SK-N-SH treated with all-trans-retinoic acid at 6 μM for 48 hours (cell line): ENCODE results near the gene PRSS33.

Source experiments
- ATAC-seq: fragments of 200-7000 bp; cut with Tn5 transposase; 3 replicates; pipeline ENCODE4 v1.9.1; 2020; ENCODE audit warnings: mild to moderate bottlenecking, moderate library complexity
- ARNTL ChIP-seq: fragments of 450-650 bp; formaldehyde crosslinking; IDR thresholded peaks from 2 replicates; pipeline ENCODE4 v1.5.0; 2020; ENCODE audit warnings: low read depth, mild to moderate bottlenecking, moderate library complexity, borderline replicate concordance
- BACH2 ChIP-seq: fragments of 250-450 bp; sonication (Bioruptor Pico); IDR thresholded peaks from 2 replicates; pipeline ENCODE4 v1.9.0; 2021; ENCODE audit warnings: mild to moderate bottlenecking, borderline replicate concordance
- CSDC2 ChIP-seq: fragments of 250-450 bp; sonication (Bioruptor Pico); IDR thresholded peaks from 2 replicates; pipeline ENCODE4 v1.5.0; 2020; ENCODE audit warnings: mild to moderate bottlenecking, moderate library complexity
- ESRRG ChIP-seq: fragments of 250-450 bp; sonication (Bioruptor Pico); IDR thresholded peaks from 2 replicates; pipeline ENCODE4 v1.6.1; 2021; ENCODE audit warnings: mild to moderate bottlenecking
- GLIS3 ChIP-seq: fragments of 250-450 bp; sonication (Bioruptor Pico); IDR thresholded peaks from 2 replicates; pipeline ENCODE4 v1.5.0; 2020; ENCODE audit warnings: mild to moderate bottlenecking, moderate library complexity
- ISL1 ChIP-seq: fragments of 250-450 bp; sonication (Bioruptor Pico); IDR thresholded peaks from 2 replicates; pipeline ENCODE4 v2.1.2; 2022; ENCODE audit warnings: mild to moderate bottlenecking, moderate library complexity
- OSR1 ChIP-seq: fragments of 250-450 bp; sonication (Bioruptor Pico); IDR thresholded peaks from 2 replicates; pipeline ENCODE4 v1.8.0; 2022; ENCODE audit warnings: moderate library complexity, mild to moderate bottlenecking, inconsistent platforms
- RARB ChIP-seq: fragments of 250-450 bp; sonication (Bioruptor Pico); IDR thresholded peaks from 2 replicates; pipeline ENCODE4 v1.8.0; 2021; ENCODE audit warnings: mild to moderate bottlenecking, moderate library complexity
- SNAI2 ChIP-seq: fragments of 250-450 bp; sonication (Bioruptor Pico); IDR thresholded peaks from 2 replicates; pipeline ENCODE4 v1.5.0; 2020; ENCODE audit warnings: mild to moderate bottlenecking, moderate library complexity
- TOX ChIP-seq: fragments of 250-450 bp; sonication (Bioruptor Pico); IDR thresholded peaks from 2 replicates; pipeline ENCODE4 v1.8.0; 2021; ENCODE audit warnings: mild to moderate bottlenecking, moderate library complexity, borderline replicate concordance
- ZC3H10 ChIP-seq: fragments of 250-450 bp; sonication (Bioruptor Pico); IDR thresholded peaks from 2 replicates; pipeline ENCODE4 v1.5.1; 2021; ENCODE audit warnings: mild to moderate bottlenecking, moderate library complexity
- ZFP3 ChIP-seq: fragments of 250-450 bp; sonication (Bioruptor Pico); IDR thresholded peaks from 2 replicates; pipeline ENCODE4 v1.5.0; 2020; ENCODE audit warnings: mild to moderate bottlenecking, moderate library complexity
- ZFP30 ChIP-seq: fragments of 450-650 bp; formaldehyde crosslinking; IDR thresholded peaks from 2 replicates; pipeline ENCODE4 v1.5.0; 2022; ENCODE audit warnings: mild to moderate bottlenecking, moderate library complexity
- ZNF565 ChIP-seq: fragments of 450-650 bp; formaldehyde crosslinking; conservative IDR thresholded peaks from 2 replicates; pipeline ENCODE4 v1.5.0; 2020; ENCODE audit warnings: low read depth, mild to moderate bottlenecking, moderate library complexity
- ZNF70 ChIP-seq: fragments of 450-650 bp; formaldehyde crosslinking; IDR thresholded peaks from 2 replicates; pipeline ENCODE4 v1.5.0; 2020; ENCODE audit warnings: mild to moderate bottlenecking, moderate library complexity
- TF ChIP-seq, protein P1 (sequence below): fragments of 250-450 bp; sonication (Bioruptor Pico); IDR thresholded peaks from 2 replicates; pipeline ENCODE4 v1.5.1; 2020; ENCODE audit warnings: low read depth, mild to moderate bottlenecking, moderate library complexity
- TF ChIP-seq, protein P2 (sequence below): fragments of 250-450 bp; sonication (Bioruptor Pico); IDR thresholded peaks from 2 replicates; pipeline ENCODE4 v1.5.1; 2021; ENCODE audit warnings: mild to moderate bottlenecking, moderate library complexity
- TF ChIP-seq, protein P3 (sequence below): fragments of 250-450 bp; sonication (Bioruptor Pico); IDR thresholded peaks from 2 replicates; pipeline ENCODE4 v1.8.0; 2021; ENCODE audit warnings: low read depth, mild to moderate bottlenecking, moderate library complexity, borderline replicate concordance
- TF ChIP-seq, protein P4 (sequence below): fragments of 250-450 bp; sonication (Bioruptor Pico); IDR thresholded peaks from 2 replicates; pipeline ENCODE4 v1.8.0; 2020; ENCODE audit warnings: mild to moderate bottlenecking, moderate library complexity, borderline replicate concordance

The PRSS33 gene

DNA sequence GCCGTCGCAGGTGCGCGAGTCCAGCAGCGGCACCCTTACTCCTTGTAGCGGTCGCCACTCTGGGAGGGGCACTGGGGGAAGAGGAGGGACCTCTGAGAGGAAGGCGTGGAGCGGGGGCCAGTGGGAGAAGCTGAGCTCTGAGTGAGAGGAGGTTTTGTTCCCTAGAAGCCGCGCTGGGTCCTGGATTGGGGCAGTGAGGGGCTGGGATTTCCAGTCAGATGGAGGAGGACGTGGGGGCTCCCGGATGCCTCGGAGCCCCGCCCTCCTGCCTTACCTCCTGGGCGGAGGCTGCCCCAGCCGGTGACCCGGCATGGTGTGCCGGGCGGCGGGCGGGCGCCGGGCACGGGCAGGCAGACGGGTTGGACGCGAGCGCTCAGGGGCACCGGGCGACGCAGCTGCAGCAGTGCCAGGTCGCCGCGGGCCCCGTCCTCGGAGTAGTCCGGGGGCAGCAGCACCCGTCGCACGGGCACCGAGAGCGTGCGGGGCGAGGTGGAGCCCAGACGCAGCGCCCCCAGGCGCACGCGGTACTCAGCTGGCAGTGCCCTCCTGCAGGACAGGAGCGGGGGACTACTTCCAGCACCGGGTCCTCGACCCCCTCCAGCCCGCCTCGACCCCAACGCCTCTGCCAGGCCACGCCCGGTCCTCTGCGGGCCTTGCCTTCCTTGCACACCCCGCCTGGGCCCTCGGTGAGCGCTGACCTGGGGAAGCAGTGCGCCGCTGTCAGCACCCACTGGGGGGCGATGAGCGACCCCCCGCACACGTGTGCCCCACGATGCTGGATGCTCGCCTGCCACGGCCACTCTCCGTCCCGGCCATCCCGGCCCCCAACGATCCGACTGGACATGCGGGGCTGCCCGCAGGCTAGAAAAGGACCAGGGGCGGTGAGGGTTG lies 2.0 kb downstream of the PRSS33 start (continued):
- TF ChIP-seq, protein P1, sequence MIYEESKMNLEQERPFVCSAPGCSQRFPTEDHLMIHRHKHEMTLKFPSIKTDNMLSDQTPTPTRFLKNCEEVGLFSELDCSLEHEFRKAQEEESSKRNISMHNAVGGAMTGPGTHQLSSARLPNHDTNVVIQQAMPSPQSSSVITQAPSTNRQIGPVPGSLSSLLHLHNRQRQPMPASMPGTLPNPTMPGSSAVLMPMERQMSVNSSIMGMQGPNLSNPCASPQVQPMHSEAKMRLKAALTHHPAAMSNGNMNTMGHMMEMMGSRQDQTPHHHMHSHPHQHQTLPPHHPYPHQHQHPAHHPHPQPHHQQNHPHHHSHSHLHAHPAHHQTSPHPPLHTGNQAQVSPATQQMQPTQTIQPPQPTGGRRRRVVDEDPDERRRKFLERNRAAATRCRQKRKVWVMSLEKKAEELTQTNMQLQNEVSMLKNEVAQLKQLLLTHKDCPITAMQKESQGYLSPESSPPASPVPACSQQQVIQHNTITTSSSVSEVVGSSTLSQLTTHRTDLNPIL (CRISPR knock-in tag) = no peak
- TF ChIP-seq ZNF70 (CRISPR knock-in tag) (no peak), ZNF565 (CRISPR knock-in tag) (no peak), OSR1 (CRISPR knock-in tag) (no peak), SNAI2 (CRISPR knock-in tag) (no peak), RARB (CRISPR knock-in tag) (no peak), ZC3H10 (no peak)
- TF ChIP-seq, protein P2, sequence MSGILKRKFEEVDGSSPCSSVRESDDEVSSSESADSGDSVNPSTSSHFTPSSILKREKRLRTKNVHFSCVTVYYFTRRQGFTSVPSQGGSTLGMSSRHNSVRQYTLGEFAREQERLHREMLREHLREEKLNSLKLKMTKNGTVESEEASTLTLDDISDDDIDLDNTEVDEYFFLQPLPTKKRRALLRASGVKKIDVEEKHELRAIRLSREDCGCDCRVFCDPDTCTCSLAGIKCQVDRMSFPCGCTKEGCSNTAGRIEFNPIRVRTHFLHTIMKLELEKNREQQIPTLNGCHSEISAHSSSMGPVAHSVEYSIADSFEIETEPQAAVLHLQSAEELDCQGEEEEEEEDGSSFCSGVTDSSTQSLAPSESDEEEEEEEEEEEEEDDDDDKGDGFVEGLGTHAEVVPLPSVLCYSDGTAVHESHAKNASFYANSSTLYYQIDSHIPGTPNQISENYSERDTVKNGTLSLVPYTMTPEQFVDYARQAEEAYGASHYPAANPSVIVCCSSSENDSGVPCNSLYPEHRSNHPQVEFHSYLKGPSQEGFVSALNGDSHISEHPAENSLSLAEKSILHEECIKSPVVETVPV (CRISPR knock-in tag) = no peak

DNA sequence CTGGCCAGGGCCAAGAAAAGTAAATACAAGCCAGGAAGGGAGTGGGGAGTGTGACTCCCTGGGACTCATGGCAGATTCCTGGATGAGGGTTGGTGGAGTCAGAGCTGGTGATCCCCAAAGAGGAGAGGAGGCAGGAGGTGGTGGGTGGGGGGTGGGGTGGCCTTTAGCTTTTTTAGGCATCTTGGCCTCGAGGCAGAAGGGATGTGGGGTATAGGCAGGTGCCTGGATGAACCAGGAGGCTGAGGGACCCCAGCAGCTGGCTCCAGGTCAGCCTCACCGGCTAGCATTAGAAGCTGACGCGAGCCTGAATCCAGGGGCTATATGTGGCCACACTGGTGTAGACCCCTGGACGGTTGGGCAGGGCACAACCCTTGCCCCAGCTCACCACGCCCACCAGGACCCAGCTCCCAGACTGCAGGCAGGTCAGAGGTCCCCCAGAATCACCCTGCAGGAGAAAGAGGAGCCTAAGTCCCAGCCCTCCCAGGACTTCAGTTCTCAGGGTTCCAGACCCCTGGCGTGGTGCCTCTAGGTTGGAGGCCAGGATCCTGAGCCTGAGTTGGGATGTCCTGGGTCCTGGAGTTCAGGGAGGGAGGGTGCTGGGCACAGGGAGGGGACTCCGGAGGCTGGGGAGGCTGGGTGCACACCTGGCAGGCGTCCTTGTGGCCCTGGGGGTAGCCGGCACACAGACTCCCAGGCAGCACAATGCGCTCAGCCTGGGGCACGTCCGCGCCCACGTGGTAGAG lies 2.8 kb downstream of the PRSS33 start:
- TF ChIP-seq ZNF565 (CRISPR knock-in tag) (no peak), CSDC2 (CRISPR knock-in tag) (no peak), ARNTL (CRISPR knock-in tag) (no peak), OSR1 (CRISPR knock-in tag) (no peak), ISL1 (CRISPR knock-in tag) (no peak), ZC3H10 (no peak), ZFP30 (CRISPR knock-in tag) (no peak), RARB (CRISPR knock-in tag) (no peak), SNAI2 (CRISPR knock-in tag) (no peak), ZFP3 (CRISPR knock-in tag) (no peak)
- TF ChIP-seq, protein P3, sequence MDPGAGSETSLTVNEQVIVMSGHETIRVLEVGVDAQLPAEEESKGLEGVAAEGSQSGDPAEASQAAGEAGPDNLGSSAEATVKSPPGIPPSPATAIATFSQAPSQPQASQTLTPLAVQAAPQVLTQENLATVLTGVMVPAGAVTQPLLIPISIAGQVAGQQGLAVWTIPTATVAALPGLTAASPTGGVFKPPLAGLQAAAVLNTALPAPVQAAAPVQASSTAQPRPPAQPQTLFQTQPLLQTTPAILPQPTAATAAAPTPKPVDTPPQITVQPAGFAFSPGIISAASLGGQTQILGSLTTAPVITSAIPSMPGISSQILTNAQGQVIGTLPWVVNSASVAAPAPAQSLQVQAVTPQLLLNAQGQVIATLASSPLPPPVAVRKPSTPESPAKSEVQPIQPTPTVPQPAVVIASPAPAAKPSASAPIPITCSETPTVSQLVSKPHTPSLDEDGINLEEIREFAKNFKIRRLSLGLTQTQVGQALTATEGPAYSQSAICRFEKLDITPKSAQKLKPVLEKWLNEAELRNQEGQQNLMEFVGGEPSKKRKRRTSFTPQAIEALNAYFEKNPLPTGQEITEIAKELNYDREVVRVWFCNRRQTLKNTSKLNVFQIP (CRISPR knock-in tag) = no peak
- TF ChIP-seq, protein P4, sequence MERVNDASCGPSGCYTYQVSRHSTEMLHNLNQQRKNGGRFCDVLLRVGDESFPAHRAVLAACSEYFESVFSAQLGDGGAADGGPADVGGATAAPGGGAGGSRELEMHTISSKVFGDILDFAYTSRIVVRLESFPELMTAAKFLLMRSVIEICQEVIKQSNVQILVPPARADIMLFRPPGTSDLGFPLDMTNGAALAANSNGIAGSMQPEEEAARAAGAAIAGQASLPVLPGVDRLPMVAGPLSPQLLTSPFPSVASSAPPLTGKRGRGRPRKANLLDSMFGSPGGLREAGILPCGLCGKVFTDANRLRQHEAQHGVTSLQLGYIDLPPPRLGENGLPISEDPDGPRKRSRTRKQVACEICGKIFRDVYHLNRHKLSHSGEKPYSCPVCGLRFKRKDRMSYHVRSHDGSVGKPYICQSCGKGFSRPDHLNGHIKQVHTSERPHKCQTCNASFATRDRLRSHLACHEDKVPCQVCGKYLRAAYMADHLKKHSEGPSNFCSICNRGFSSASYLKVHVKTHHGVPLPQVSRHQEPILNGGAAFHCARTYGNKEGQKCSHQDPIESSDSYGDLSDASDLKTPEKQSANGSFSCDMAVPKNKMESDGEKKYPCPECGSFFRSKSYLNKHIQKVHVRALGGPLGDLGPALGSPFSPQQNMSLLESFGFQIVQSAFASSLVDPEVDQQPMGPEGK = no peak
- TF ChIP-seq, protein P1 (CRISPR knock-in tag) = no peak
- TF ChIP-seq, protein P2 (CRISPR knock-in tag) = no peak
- no peak for ATAC-seq

DNA sequence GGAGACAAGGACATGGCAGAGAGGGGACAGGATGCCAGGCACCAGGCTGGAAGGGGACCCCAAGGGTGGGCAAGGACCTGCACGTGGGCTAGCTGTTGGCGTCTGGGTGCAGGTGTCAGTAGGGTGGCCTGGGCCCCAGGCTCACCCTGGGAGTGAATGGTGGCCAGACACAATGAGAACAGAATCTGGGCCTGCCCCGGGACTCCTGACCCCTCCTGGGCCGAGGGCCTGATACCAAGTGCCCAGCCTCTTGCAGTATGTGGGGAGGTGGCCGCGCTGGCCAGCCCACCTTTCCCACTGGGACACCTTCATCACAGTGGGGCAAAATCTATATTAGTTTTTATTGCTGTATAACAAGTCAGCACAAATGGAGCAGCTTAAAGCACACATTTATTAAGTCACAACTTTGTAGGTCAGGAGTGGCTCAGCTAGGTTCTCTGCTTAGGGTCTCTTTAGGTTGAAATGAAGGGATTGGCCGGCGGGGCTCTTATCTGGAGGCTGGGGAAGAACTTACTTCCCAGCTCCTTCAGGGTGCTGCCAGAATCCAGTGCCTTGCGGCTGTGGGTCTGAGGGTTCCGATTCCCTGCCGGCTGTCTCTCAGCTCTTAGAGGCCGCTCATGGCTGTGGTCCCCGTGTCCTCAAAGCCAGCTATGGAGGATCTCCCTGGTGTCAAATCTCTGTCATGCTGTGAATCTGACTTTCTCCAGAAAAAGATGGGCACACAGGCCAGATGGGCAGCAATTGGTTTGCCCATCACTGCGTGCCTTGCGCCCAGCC lies 3.6 kb downstream of the PRSS33 start:
- no peak for ATAC-seq
- TF ChIP-seq OSR1 (CRISPR knock-in tag) (no peak), TOX (no peak), ZFP3 (CRISPR knock-in tag) (no peak), RARB (CRISPR knock-in tag) (no peak), ESRRG (CRISPR knock-in tag) (no peak), ZNF565 (CRISPR knock-in tag) (no peak), ZC3H10 (no peak), BACH2 (no peak), CSDC2 (CRISPR knock-in tag) (no peak), ZNF70 (CRISPR knock-in tag) (no peak), GLIS3 (CRISPR knock-in tag) (no peak)
- TF ChIP-seq, protein P2 (CRISPR knock-in tag) = no peak
- TF ChIP-seq, protein P3 (CRISPR knock-in tag) = no peak
